HG03159 (cell line): ENCODE data around the gene AADACL2.

Source experiments
- ATAC-seq: cut with Tn5 transposase; IDR thresholded peaks from one replicate; pipeline ENCODE4 v1.9.1; 2021; ENCODE audit warnings: mild to moderate bottlenecking, moderate library complexity; ENCODE audit not compliant: unreplicated experiment

The AADACL2 gene, protein sequence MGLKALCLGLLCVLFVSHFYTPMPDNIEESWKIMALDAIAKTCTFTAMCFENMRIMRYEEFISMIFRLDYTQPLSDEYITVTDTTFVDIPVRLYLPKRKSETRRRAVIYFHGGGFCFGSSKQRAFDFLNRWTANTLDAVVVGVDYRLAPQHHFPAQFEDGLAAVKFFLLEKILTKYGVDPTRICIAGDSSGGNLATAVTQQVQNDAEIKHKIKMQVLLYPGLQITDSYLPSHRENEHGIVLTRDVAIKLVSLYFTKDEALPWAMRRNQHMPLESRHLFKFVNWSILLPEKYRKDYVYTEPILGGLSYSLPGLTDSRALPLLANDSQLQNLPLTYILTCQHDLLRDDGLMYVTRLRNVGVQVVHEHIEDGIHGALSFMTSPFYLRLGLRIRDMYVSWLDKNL

DNA sequence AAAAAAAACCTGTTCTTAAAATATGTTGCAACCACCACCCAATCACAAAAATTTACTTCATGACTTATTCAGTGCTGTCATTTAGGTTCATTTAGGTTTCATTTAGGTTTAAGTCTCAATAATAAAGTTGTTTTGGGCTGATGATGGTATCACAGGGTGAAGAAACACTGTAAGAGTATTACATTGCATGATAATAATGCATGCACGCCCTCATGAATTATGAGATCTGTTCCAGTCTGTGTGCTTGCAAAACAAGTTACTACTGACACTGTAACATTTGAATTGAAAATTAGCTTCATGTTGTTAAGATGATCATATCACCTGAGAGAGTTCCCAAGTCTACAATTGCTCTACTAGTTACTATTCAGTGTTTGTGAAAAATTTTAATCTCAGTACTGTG is at the start of gene AADACL2:
AADACL2 (plus strand) TSS at position 315 of the 400 bp plus-strand sequence. CDS start 109 bp downstream, outside the sequence.
- no peak for ATAC-seq

DNA sequence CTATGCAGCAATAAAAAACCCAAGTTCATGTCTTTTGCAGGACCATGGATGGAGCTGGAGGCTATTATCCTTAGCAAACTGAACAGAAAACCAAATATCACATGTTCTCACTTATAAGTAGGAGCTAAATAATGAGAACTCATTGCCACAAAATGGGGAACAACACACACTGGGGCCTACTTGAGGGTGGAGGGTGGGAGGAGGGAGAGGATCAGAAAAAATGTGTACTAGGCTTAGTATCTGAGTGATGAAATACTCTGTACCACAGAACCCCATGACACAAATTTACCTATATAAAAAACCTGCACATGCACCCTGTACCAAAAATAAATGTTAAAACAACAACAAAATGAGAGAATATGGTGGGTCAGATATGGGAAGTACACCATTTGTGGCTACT is 49.6 kb upstream of the AADACL2 start:
- no peak for ATAC-seq

DNA sequence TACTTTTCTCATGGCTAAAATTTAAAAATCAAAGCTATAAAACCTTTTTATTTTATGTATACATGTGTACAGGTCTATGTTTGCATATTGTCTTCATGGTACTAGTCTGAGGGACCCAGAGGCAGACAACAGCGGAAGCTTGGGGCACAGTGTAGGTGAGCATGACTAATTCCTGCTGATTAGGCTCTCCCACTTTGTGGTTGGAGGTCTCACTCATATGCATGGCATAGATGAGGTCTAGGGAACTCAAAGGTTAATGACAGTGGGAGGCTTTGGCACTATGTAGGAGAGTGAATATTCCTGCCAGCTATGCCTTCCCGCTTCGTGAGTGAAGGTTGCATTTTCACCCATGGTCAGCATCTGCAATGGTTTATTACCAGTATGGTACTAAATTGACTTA is 47.5 kb upstream of the AADACL2 start:
- no peak for ATAC-seq

DNA sequence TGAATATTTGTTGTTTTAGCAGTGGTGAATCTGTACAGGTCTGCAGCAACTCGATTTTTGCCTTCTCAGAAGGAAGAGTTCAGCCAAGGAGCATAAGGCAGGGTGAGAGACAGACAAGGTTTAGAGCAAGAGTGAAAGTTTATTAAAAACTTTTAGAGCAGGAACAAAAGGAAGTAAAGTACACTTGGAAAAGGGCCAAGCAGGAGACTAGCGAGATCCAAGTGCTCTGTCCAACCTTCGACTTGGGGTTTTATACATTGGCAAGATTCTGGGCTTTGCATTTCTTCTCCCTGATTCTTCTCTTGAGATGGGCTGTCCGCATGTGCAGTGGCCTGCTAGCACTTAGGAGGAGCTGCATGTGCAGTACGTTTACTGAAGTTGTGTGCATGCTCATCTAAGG is 46.7 kb upstream of the AADACL2 start:
- ATAC-seq = no peak

DNA sequence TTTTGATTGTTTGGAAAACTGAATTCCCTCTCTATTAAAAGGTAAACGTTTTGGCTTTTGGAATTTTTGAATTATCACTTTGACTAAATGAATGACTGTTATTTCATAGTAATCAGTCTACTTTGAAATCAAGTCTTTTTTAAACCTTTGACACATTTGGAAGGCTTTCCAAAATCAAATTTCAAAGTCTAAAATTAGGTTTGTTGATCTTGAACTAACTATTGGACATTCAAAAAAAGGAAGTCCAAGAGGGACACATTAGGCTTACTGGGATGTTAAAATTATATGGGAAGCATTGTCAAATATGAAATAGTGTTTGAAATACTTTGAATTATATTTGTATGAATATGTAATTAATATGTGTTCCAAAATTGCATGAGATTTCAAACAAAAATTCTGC is 45.2 kb upstream of the AADACL2 start:
- ATAC-seq = no peak

DNA sequence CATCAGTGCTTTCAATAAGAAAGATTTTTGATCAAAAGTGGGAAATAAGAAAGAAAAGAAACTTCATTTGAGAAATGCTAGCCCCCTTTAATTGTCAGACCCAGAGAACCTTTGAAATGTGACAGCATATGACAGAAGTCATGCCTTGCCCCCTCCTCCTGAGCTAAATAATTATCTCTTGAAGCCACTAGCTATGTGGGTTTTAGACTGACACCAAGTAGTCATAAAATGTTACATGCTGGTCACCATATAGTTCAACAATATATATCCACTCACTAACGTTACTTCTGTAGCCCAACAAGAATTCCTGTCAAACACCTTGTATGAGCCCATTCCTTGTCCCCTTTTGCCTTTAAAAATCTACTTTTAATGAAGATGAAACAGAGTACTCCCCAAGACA is 43.1 kb upstream of the AADACL2 start:
- ATAC-seq = no peak

DNA sequence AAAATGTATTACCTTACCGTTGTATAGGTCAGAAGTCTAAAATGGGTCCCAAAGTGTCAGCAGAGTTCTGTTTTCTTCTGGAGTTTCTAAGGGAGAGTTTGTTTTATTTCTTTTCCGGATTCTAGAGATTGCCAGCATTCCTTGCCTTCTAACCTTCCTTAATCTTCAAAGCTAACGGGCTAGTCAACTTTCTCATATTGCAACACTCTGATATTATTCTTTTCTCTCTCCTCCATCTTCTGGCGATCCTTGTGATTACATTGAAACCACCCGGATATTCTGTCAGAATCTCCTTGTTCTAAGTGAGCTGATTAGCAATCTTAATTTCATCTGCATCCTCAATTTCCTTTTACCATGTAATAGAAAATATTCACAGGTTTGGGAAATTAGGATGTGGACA is 36.2 kb upstream of the AADACL2 start:
- no peak for ATAC-seq

DNA sequence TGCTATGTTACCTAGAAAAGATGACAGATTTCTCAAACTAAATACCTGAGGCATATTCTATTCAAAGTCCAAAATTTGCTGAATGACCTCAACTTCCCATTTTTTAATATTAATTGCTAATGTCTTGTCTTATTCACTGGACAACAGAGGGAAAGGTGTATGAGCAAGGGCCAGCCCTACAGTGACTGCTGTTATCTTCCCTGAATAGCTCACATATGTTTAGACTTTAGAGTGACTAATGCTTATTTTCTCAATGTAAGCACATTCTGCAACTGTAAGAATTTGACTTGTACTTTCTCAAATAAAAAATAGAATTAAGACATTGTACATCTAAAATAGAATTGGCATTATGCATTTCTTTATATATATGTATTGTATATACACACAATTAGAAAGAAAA is 26.5 kb upstream of the AADACL2 start:
- no peak for ATAC-seq

DNA sequence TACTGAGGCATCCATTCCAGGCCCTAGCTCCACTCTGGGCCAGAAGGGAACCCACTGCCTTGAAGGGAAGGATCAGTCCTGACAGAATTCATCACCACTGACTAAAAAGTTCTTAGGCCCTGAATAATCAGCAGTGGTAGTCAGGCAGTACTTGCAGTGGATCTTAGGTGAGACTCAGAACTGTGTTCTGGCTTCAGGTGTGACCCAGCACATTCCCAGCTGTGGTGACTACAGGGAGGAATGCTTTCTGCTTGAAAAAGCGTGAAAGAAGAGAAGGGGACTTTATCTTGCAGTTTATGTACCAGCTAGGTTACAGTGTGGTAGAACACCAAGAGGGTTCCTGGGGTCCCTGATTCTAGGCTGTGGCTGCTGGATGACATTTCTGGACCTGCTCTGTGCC is 24.9 kb upstream of the AADACL2 start:
- ATAC-seq = no peak

DNA sequence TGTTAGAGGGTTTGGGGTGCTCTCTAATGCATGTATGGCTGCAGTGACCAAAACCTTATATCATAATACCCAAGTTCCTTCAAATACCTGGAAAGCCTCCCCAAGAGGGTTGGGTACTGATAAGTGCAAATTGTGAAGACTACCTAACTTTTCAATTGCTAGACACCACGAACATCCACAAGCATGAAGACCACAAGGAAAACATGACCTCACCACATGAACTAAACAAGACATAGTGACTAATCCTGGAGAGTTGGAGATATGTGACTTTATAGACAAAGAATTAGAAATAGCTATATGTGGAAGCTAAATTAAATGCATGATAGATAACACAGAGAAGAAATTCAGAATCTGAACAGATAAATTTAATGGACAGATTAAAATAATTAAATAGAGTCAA is 23.9 kb upstream of the AADACL2 start:
- ATAC-seq = no peak

DNA sequence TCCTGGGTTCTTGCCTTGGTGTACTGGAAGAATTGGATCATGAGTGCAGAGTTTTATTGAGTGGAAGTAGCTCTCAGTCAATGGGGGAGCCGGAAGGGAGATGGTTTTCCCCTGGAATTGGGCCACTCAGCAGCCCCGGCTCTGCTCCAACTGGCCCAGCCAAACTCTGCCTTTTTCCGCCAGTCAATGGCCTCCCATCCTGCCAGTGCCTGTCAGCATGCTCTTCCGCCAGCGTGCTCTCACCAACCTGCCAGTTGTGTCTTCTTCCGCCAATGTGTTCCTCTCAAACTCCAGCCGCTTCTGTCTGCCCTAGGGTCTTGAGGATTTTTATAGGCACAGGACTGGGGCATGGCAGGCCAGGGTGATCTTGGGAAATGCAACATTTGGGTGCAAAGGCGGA is 12.4 kb upstream of the AADACL2 start:
- no peak for ATAC-seq

DNA sequence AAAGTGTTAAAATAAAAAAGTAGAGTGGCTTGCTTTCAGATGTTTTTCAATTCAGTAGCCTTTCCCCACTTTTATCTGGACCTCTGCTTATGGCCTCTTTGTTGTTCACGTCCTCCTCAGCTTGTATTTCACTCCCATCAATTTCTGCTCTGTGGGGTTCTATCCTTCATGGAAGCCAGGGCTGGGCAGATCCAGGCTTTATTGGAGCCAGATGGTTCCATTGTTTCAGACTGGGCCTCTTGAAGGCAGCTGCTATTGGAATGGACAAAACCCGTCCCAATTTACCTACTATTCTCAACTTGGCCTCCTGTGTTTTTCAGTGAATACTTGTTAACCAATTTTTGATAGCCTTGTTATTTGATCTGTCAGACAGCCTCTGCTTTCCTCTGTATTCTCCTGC is 10.9 kb upstream of the AADACL2 start:
- ATAC-seq = no peak

DNA sequence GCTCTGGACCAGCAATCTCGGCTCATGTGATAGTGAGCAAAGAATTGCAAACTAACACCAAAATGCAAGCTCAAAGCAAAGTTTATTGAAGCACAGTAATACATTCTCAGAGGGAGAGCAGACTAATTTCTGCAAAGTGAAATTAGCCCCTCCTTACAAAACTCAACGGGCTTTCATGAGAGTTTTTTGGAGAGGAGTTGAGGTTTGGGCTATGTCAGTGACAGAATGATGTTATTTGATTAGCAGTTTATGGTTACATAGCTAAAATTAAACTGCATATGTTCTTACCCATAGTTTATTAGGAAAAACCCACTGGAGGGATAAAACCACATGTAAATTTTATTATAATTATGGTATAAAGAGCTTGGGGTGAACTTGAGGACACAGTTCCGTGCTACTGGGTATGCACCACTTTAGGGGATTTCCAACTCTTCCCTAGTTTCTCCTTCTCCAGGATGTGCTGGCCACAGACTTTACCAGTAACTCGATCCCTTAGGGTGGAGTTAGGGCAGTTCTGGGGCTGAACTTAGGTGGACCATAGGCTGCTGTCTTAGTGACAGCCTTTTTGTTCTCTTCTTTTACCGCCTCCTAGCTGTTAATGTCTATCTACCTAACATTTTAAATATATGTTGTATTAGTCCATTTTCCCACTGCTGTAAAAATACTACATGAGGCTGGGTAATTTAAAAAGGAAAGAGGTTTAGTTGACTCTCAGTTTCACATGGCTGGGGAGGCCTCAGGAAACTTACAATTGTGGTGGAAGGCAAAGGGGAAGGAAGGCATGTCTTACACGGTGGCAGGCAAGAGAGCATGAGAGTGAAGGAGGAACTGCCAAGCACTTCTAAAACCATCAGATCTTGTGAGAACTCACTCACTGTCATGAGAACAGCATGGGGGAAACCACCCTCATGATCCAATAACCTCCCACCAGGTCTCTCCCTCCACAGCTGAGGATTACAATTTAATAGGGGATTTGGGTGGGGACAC is 8.9 kb upstream of the AADACL2 start:
- ATAC-seq = no peak

DNA sequence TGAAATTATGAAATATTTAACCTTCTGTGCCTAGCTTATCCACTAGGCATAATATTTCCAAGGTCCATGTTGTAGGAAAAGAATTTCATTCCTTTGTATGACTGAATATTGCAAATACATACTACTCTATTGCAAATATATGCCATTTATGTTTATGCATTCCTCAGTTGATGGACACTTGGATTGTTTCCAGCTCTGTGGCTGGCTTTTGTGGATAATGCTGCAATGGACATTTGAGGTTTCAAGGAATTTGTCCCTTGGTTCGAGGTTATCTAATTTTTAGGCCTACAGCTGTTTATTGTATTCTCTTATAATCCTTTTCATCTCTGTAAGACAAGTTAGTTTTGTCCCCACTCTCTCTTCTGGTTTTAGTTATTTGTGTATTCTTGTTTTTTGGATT is 7.7 kb upstream of the AADACL2 start:
- ATAC-seq = no peak

DNA sequence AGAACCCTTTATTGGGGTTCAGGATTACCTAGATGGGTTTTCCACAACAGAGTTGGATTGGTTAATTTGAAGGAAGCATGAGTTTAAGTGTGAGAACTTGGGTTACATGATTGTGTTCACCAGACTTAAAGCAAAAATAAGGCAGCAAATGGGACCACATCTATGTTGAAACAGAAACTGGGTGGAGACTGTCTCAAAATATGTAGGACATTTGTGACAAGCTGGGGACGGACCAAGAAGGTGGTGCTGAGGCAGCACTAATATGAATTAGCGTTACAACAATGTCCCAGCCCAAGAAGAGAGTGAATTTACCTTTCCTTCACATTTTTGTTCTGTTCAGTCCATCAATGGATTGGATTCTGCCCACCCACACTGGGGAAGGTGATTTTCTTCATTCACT is 866 bp upstream of the AADACL2 start:
- no peak for ATAC-seq

DNA sequence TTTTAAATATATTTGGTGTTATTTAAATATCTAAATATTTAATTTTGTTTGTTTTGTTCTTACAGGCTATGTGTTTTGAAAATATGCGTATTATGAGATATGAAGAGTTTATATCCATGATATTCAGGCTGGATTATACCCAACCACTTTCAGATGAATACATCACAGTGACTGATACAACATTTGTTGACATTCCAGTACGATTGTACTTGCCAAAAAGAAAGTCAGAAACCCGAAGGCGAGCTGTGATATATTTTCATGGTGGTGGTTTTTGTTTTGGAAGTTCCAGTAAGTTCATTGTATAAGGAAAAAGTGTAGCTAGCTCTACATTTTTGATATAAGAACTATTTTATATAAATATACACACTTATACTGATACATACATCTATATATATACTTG is 6.9 kb downstream of the AADACL2 start:
- no peak for ATAC-seq

DNA sequence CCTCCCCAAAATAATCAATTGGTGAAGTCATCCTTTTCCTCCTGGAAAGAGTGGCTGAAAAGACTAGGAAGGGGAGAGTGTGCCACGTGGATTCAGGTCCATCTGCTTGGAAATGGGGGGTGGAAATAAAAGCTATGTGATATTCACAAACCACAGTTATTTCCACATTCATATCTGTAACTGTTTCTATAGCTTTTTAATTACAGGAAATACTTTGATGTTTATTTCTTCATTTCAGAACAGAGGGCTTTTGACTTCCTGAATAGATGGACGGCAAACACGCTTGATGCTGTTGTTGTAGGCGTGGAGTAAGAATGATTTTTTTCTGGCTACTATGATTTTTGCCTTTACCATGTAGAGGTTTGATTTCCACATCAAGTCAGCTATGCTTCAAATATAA is 10.1 kb downstream of the AADACL2 start:
- no peak for ATAC-seq

DNA sequence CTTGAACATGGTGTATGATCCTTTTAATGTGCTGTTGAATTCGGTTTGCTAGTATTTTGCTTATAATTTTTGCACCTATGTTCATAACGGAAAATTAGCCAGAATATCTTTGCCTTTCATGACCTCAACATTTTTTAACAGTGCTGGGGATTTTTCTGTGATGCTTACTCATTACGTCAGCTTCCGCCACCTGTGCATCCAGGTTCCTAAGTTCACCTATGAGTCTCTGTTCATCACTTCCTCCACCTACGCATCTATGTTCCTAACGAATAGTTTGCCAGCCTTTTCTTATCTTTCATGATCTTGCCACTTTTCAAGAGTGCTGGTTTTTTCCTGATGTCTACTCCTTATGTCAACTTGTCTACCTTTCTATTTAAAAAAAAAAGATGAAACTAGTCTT is 16.5 kb downstream of the AADACL2 start:
- no peak for ATAC-seq

DNA sequence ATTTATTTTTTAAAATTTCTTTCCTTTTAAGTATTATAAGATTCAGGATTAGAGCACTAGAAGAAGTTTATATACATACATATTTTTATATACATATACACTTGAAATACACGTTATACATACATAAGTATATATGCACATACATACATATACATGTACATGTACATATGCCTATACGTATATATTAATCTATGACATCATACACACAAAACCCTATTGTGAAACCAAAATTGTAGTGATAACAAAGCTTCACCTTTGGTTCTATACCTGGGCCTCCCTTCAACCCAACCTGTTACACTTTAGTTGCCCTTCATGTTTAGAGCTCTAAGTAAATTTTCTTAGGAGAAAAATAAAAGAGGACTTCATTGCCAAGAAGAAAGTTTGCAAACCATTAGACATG is 17.0 kb downstream of the AADACL2 start:
- no peak for ATAC-seq

DNA sequence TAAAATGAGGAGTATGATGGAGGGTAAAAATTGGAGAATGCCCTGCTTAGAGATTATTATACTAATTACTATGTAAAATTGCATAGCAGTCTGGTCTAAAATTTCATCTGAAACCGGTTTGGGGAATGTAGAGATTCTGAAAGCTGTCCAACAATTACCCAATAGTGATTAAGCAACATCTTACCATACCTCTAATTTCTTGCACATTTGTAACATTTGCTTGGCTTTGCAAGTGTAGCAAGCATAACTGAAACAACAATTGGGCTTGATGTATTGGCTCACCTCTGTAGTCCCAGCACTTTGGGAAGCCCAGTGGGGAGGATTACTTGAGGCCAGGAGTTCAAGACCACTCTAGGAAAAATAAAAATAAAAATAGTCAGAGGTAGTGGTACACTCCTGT is 17.4 kb downstream of the AADACL2 start:
- ATAC-seq = no peak

DNA sequence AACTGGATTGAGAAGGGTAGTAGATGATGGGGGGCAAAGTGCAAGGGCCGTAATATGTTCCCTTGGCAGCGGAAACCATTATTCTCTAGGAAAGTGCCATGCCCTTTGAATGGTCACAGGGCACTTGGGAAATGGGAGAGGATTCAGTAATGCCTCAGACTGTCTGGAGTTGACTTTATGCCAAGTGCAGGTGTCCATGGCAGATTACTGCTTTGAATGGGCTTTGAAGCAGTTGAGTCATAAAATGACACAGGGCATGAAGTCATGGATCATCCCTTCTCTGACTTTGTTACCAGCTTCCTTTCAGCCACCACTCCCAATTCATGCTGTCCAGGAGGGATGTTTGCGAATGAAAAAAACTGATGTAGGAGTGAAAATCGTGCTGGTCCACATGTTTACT is 20.1 kb downstream of the AADACL2 start:
- no peak for ATAC-seq

DNA sequence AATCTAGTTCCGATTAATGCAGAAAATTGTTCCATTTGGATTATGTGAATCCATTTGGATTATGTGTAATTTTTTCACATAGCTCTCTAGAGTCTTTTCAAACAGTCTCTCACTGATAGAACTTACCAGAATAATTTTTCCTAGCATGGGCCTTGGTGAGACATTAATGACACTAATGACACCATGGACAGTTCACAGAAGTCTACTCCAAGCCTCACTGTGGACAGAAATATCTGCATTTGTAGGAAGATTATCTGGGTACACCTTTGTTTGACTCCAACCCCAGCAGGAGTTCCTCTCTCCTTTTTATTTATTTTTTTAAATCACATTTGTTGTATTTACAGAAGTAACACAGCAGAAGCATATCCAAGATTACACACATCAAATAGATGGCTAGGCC is 27.9 kb downstream of the AADACL2 start:
- no peak for ATAC-seq
